Endothelial cell (in vitro differentiated cells): Measurements from ENCODE around the gene PAX3. TPM values are rescaled to one million over a fixed set of nuclear protein-coding genes. Genes with fewer than 3 reads are reported as not detected.
A peak's percentile ranks its signal among the peaks of the same experiment; 100 is the strongest.

Experiments used
- DNase-seq: peaks from one replicate; pipeline ENCODE4 v3.0.0; 2021; ENCODE audit warnings: low spot score
- H3K27ac Mint-ChIP-seq: one replicate; pipeline ENCODE4 v1.8.0; 2021; ENCODE audit warnings: mixed read lengths, inconsistent platforms; ENCODE audit not compliant: unreplicated experiment
- H3K27me3 Mint-ChIP-seq: one replicate; pipeline ENCODE4 v1.8.0; 2021; ENCODE audit warnings: mild to moderate bottlenecking, moderate library complexity, mixed read lengths, inconsistent platforms; ENCODE audit not compliant: unreplicated experiment
- H3K36me3 Mint-ChIP-seq: one replicate; pipeline ENCODE4 v1.8.0; 2021; ENCODE audit warnings: mild to moderate bottlenecking, low read depth, mixed read lengths, inconsistent platforms; ENCODE audit not compliant: unreplicated experiment
- H3K4me1 Mint-ChIP-seq: one replicate; pipeline ENCODE4 v1.8.0; 2021; ENCODE audit warnings: mild to moderate bottlenecking, mixed read lengths, inconsistent platforms; ENCODE audit not compliant: unreplicated experiment
- H3K4me3 Mint-ChIP-seq: one replicate; pipeline ENCODE4 v1.8.0; 2021; ENCODE audit warnings: mild to moderate bottlenecking, mixed read lengths, inconsistent platforms; ENCODE audit not compliant: unreplicated experiment
- H3K9me3 Mint-ChIP-seq: one replicate; pipeline ENCODE4 v1.8.0; 2021; ENCODE audit warnings: mixed read lengths, inconsistent platforms; ENCODE audit not compliant: unreplicated experiment
- total RNA-seq: library from RNA; stranded (reverse); fragmentation: NEBNext Ultra II Directional; extraction: Animal tissue kit (Norgen Biotek cat#: 25700); gene quantifications from one replicate; pipeline ENCODE4 v1.2.1, GENCODE V29; 2021; ENCODE audit not compliant: unreplicated experiment
- TF ChIP-seq, protein P1 (sequence below): fragments of 200-600 bp; sonication (generic); IDR thresholded peaks from one replicate; pipeline ENCODE4 v1.5.0; 2021; ENCODE audit warnings: antibody characterized with exemption; ENCODE audit not compliant: unreplicated experiment

PAX3 gene
- total RNA-seq, 1 donor from 2014 or later, result 16.5 TPM

- H3K4me3 Mint-ChIP-seq, result peak overlapping the region; percentile 72
- TF ChIP-seq, protein P1, sequence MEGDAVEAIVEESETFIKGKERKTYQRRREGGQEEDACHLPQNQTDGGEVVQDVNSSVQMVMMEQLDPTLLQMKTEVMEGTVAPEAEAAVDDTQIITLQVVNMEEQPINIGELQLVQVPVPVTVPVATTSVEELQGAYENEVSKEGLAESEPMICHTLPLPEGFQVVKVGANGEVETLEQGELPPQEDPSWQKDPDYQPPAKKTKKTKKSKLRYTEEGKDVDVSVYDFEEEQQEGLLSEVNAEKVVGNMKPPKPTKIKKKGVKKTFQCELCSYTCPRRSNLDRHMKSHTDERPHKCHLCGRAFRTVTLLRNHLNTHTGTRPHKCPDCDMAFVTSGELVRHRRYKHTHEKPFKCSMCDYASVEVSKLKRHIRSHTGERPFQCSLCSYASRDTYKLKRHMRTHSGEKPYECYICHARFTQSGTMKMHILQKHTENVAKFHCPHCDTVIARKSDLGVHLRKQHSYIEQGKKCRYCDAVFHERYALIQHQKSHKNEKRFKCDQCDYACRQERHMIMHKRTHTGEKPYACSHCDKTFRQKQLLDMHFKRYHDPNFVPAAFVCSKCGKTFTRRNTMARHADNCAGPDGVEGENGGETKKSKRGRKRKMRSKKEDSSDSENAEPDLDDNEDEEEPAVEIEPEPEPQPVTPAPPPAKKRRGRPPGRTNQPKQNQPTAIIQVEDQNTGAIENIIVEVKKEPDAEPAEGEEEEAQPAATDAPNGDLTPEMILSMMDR, result no peak
- no peak overlapping the region for H3K27ac Mint-ChIP-seq
- no peak for DNase-seq
- H3K27me3 Mint-ChIP-seq, result peaks cover 65% of the 10 kb centered on the region
- H3K36me3 Mint-ChIP-seq, result peaks cover 10% of the 10 kb centered on the region
- H3K9me3 Mint-ChIP-seq, result no peaks in the 10 kb centered on the region
- peaks cover 72% of the 10 kb centered on the region for H3K4me1 Mint-ChIP-seq
These were observed 4.4 kb upstream of the PAX3 start for GRCh38 chr2:222303045-222303827.

DNA sequence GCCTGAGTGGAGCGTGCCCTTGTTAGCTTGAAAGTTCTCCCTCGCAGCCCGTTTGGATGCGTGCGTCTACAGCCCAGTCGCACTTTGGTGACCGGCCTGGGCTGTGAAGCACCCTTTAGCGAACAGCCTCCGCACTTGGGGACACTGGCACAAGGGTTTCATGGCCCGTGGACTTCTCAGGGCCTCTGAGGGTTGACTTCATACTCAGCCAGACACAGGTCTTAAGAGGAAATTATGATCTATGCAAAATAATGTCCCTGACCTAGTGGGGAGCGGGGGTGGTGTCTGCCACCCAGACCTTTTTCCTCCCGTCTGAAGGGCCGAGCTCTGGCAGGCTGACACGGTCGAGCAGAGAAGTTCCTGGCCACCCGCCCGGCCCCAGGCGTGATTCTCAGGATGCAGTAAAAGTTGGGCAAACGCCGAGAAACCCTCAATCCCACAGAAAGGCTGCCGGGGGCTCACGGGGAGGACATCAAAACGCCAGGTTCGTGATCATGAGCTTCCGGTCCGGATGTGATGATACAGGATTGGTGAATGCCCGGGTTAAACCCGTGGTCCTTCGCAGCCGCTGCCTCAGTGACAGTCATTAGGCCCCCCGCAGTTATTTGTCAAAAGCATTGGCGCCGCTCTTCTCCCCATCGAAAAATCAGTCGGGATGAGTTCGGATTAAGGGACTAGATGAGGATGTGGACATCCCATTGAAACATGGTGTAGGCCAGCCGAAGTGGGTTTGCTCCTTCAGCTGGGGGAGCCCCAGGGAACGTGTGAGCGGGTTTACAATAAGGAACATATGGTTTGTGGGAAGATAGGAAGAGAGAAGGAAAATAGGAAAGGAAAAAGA lies 3.6 kb upstream of the PAX3 start:
- Mint-ChIP-seq H3K4me1 (peaks cover 76% of the 10 kb centered on the region), H3K27me3 (peaks cover 65% of the 10 kb centered on the region), H3K36me3 (peaks cover 10% of the 10 kb centered on the region), H3K4me3 (peak overlapping the region; percentile 72), H3K9me3 (no peaks in the 10 kb centered on the region), H3K27ac (peak overlapping the region; percentile 39)
- DNase-seq, result no peak
- TF ChIP-seq, protein P1, result no peak

DNA sequence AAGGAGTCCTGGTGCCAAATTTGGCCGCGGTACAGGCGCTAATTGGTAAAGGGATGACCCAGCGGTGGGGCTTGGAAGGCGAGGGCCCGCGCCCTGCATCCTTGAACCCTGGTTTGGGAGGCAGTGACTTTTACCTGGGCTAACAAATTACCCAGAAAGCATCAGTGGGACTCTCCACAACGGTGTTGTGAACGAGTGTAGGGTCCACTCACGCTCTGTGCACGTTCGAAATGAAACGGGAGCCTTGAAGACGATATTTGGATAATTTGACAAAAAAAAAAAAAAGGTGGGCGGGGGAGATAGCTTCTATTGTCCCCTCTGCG lies 3.0 kb upstream of the PAX3 start:
- H3K4me3 Mint-ChIP-seq, result peak overlapping the region; percentile 23
- no peaks in the 10 kb centered on the region for H3K9me3 Mint-ChIP-seq
- no peak overlapping the region for H3K27ac Mint-ChIP-seq
- TF ChIP-seq, protein P1, result no peak
- H3K4me1 Mint-ChIP-seq, result peaks cover 75% of the 10 kb centered on the region
- peaks cover 10% of the 10 kb centered on the region for H3K36me3 Mint-ChIP-seq
- H3K27me3 Mint-ChIP-seq, result peaks cover 68% of the 10 kb centered on the region
- DNase-seq, result no peak

DNA sequence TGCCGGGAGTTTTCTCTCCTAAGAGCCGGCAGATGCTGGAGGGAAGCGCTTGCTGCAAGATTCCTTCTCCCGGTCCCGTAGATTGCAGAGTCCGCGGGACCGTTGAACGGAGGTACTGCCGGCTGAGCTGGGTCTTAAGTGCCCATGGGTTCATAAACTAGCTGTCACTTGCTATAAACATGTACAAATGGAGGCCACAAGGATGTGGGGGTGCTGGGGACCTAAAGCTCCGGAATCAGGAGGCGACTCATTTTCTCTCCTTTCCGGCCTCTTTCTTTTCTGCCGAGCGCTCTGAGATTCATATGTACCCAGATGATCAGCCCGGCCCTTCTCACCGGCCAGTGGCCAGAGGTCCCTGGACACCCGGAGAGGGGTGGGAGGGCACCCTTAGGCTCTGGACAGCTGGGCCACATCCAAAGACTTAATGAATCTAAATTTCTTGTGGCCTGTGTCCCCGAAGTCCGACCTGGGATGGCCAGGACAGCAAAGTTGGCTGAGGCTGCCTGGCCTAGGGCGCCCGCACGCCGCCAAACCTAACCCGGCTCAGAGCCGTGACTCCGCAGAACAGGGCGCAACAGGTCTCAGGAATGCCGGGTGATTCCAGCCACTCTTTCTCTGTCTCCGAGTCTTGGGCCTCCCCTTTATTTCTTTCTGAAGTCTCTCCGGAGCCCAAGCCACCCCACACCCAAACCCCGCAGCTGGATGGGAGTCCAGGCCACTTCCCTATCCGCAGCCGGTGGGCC lies 2.4 kb upstream of the PAX3 start:
- Mint-ChIP-seq H3K36me3 (peaks cover 10% of the 10 kb centered on the region), H3K4me3 (no peak overlapping the region), H3K4me1 (peaks cover 75% of the 10 kb centered on the region), H3K27me3 (peaks cover 68% of the 10 kb centered on the region), H3K27ac (no peak overlapping the region), H3K9me3 (no peaks in the 10 kb centered on the region)
- no peak for DNase-seq
- TF ChIP-seq, protein P1, result no peak
